WI38 (cell line): ENCODE data around the gene FAM162A.
"Not testable (repeated sequence)": the region's sequence is repeated elsewhere in the genome, so short reads cannot be mapped to it uniquely, and the experiment has no call there.

Experiments
- H3K4me3 ChIP-seq: 2 replicates; pipeline ENCODE4 v1.5.1; 2011; ENCODE audit warnings: low read depth, mild to moderate bottlenecking, control low read depth, low read length
- CTCF ChIP-seq: IDR thresholded peaks from 2 replicates; pipeline ENCODE4 v1.5.1; 2012; ENCODE audit warnings: low read depth, mild to moderate bottlenecking, control low read depth, low read length

FAM162A gene

GRCh38 chr3:122421101-122421500 lies 37.1 kb downstream of the FAM162A start:
- H3K4me3 ChIP-seq: no peak overlapping the region
- TF ChIP-seq CTCF: no peak

GRCh38 chr3:122421836-122422235 lies 37.9 kb downstream of the FAM162A start:
- TF ChIP-seq CTCF: no peak

GRCh38 chr3:122427857-122428471 lies 44.0 kb downstream of the FAM162A start:
- no peak overlapping the region for H3K4me3 ChIP-seq
- no peak for TF ChIP-seq CTCF

More at GRCh38 chr3:122421836-122422235, 37.9 kb downstream of the FAM162A start:
- no peak overlapping the region for H3K4me3 ChIP-seq

GRCh38 chr3:122430371-122430770 lies 46.4 kb downstream of the FAM162A start:
- no peak for TF ChIP-seq CTCF
- H3K4me3 ChIP-seq: no peak overlapping the region

- H3K4me3 ChIP-seq: no peak overlapping the region
- no peak for TF ChIP-seq CTCF
Observed at GRCh38 chr3:122435950-122436349, 52.0 kb downstream of the FAM162A start.

GRCh38 chr3:122443090-122443489 lies 59.1 kb downstream of the FAM162A start:
- TF ChIP-seq CTCF: no peak
- H3K4me3 ChIP-seq: no peak overlapping the region

GRCh38 chr3:122443762-122444490 lies 59.9 kb downstream of the FAM162A start:
- H3K4me3 ChIP-seq: not testable (repeated sequence)

GRCh38 chr3:122444491-122444887 lies 60.5 kb downstream of the FAM162A start:
- not testable (repeated sequence) for H3K4me3 ChIP-seq

GRCh38 chr3:122448218-122448617 lies 64.2 kb downstream of the FAM162A start:
- not testable (repeated sequence) for H3K4me3 ChIP-seq
